IMR-90 (cell line): ENCODE results near the gene EXOC5. TPM values are rescaled to one million over a fixed set of nuclear protein-coding genes. Genes with fewer than 3 reads are reported as not detected.

Source experiments
- ATAC-seq: fragments of 200-7000 bp; cut with Tn5 transposase; 2 replicates; pipeline ENCODE4 v1.9.1; 2020; ENCODE audit warnings: low read depth, mild to moderate bottlenecking, moderate library complexity
- BruUV-seq: library from RNA; stranded (reverse); fragments of 400-500 nt; replicated peaks from 2 replicates; lab custom pipeline; 2021; lab: Mats Ljungman, UMichigan
- CTCF ChIA-PET: fragments of 300-600 bp; formaldehyde crosslinking; extraction: SDS; loops from one replicate; lab custom pipeline; 2021; ENCODE audit warnings: antibody characterized with exemption; lab: Yijun Ruan, JAX
- POLR2A ChIA-PET: fragments of 300-600 bp; sonication (Branson Sonifier 250); formaldehyde crosslinking; loops from one replicate; lab custom pipeline; 2022; ENCODE audit warnings: antibody characterized with exemption; ENCODE audit not compliant: unreplicated experiment; lab: Charles Lee
- DNase-seq: peaks from one replicate; pipeline ENCODE4 v3.0.0; 2013
- H2AFZ ChIP-seq: replicated peaks from 2 replicates; pipeline ENCODE3; 2013; ENCODE audit warnings: low read length, mild to moderate bottlenecking; ENCODE audit not compliant: poor library complexity
- H2AK5ac ChIP-seq: 2 replicates; pipeline ENCODE4 v1.6.1; 2013; ENCODE audit warnings: low read depth, low read length, inconsistent platforms
- H2AK9ac ChIP-seq: replicated peaks from 2 replicates; pipeline ENCODE3; 2013; ENCODE audit warnings: mild to moderate bottlenecking, low read depth, low read length, moderate library complexity; ENCODE audit not compliant: poor library complexity
- H2BK120ac ChIP-seq: 2 replicates; pipeline ENCODE4 v1.6.1; 2013; ENCODE audit warnings: low read depth, low read length, inconsistent platforms
- H2BK15ac ChIP-seq: 3 replicates; pipeline ENCODE4 v1.6.1; 2013; ENCODE audit warnings: low read depth, low read length, inconsistent platforms
- H2BK20ac ChIP-seq: 2 replicates; pipeline ENCODE4 v1.6.1; 2013; ENCODE audit warnings: low read depth, mild to moderate bottlenecking, inconsistent platforms, low read length, moderate library complexity
- H2BK5ac ChIP-seq: 2 replicates; pipeline ENCODE4 v1.6.1; 2013; ENCODE audit warnings: mild to moderate bottlenecking, low read depth, low read length, inconsistent platforms; ENCODE audit not compliant: poor library complexity, severe bottlenecking
- H3K14ac ChIP-seq: replicated peaks from 2 replicates; pipeline ENCODE4 v1.6.1; 2013; ENCODE audit warnings: low read depth, low read length, inconsistent platforms
- H3K18ac ChIP-seq: 2 replicates; pipeline ENCODE4 v1.6.1; 2013; ENCODE audit warnings: low read depth, low read length, control low read depth
- H3K23ac ChIP-seq: 2 replicates; pipeline ENCODE4 v1.6.1; 2013; ENCODE audit warnings: low read depth, low read length, inconsistent platforms
- H3K27ac ChIP-seq: 2 replicates; pipeline ENCODE4 v1.5.1; 2013; ENCODE audit warnings: mild to moderate bottlenecking, control low read depth, low read length; ENCODE audit not compliant: insufficient read depth
- H3K27me3 ChIP-seq: 2 replicates; pipeline ENCODE4 v1.6.1; 2013; ENCODE audit warnings: low read length; ENCODE audit not compliant: control insufficient read depth, insufficient read depth
- H3K36me3 ChIP-seq: 2 replicates; pipeline ENCODE4 v1.6.1; 2013; ENCODE audit warnings: low read length, mixed read lengths; ENCODE audit not compliant: control insufficient read depth, insufficient read depth
- H3K4ac ChIP-seq: 2 replicates; pipeline ENCODE4 v1.6.1; 2013; ENCODE audit warnings: low read depth, low read length, inconsistent platforms
- H3K4me1 ChIP-seq: 2 replicates; pipeline ENCODE4 v1.6.1; 2013; ENCODE audit warnings: low read length, mixed read lengths; ENCODE audit not compliant: control insufficient read depth, insufficient read depth
- H3K4me2 ChIP-seq: 2 replicates; pipeline ENCODE4 v1.6.1; 2013; ENCODE audit warnings: low read depth, mild to moderate bottlenecking, control low read depth, low read length, moderate library complexity
- H3K4me3 ChIP-seq: 2 replicates; pipeline ENCODE4 v1.5.1; 2013; ENCODE audit warnings: low read depth, mild to moderate bottlenecking, control low read depth, low read length, moderate library complexity; ENCODE audit not compliant: insufficient read depth
- H3K56ac ChIP-seq: 2 replicates; pipeline ENCODE4 v1.6.1; 2013; ENCODE audit warnings: low read length, inconsistent platforms; ENCODE audit not compliant: insufficient read depth; ENCODE audit errors: extremely low read depth
- H3K79me1 ChIP-seq, 2 experiments: 2 replicates each; pipeline ENCODE4 v1.6.1; 2013; ENCODE audit warnings: low read length in 2 of 2, inconsistent platforms in 1 of 2, low read depth in 1 of 2
- H3K9ac ChIP-seq: 2 replicates; pipeline ENCODE4 v1.6.1; 2013; ENCODE audit warnings: low read depth, low read length, control low read depth
- H3K9me1 ChIP-seq: 2 replicates; pipeline ENCODE4 v1.6.1; 2013; ENCODE audit warnings: low read length, inconsistent platforms; ENCODE audit not compliant: insufficient read depth
- H3K9me3 ChIP-seq: 2 replicates; pipeline ENCODE4 v1.6.1; 2013; ENCODE audit warnings: low read length; ENCODE audit not compliant: control insufficient read depth, insufficient read depth
- H4K20me1 ChIP-seq: 2 replicates; pipeline ENCODE4 v1.6.1; 2013; ENCODE audit warnings: low read length, inconsistent platforms; ENCODE audit not compliant: insufficient read depth
- H4K5ac ChIP-seq: 2 replicates; pipeline ENCODE4 v1.6.1; 2013; ENCODE audit warnings: mild to moderate bottlenecking, low read depth, low read length, control low read depth
- H4K8ac ChIP-seq, 2 experiments: 2 replicates each; pipeline ENCODE4 v1.6.1; 2013; ENCODE audit warnings: low read depth in 2 of 2, low read length in 2 of 2, control low read depth in 1 of 2, inconsistent platforms in 1 of 2
- H4K91ac ChIP-seq: 2 replicates; pipeline ENCODE4 v1.6.1; 2013; ENCODE audit warnings: low read depth, low read length, inconsistent platforms; ENCODE audit not compliant: insufficient read depth
- FOS ChIP-seq: fragments of 150-350 bp; IDR thresholded peaks from 2 replicates; pipeline ENCODE4 v1.6.1; 2016; ENCODE audit warnings: low read depth, low read length
- SMC3 ChIP-seq: fragments of 150-350 bp; IDR thresholded peaks from 2 replicates; pipeline ENCODE4 v1.6.1; 2016; ENCODE audit warnings: low read depth, mild to moderate bottlenecking, antibody characterized with exemption, low read length, moderate library complexity
- WGBS, 2 experiments: methylation state at CpG; one replicate each; pipeline versions ENCODE4 v1.1.5 to v1.1.7; 2013; ENCODE audit warnings: missing lambda C conversion rate in 2 of 2; ENCODE audit not compliant: insufficient read length in 1 of 2; ENCODE audit errors: extremely low coverage in 2 of 2; 5-methylcytosine and 5-hydroxymethylcytosine counted together
- dilution Hi-C: fragments of 300-500 bp; cut with HindIII; formaldehyde crosslinking; loops from one replicate; pipeline ENCODE4 v1.14.3; 2018; ENCODE audit warnings: low sequenced_read_pairs; ENCODE audit not compliant: unreplicated experiment
- in situ Hi-C: fragments of 300-500 bp; cut with MboI; formaldehyde crosslinking; loops from 3 replicates; pipeline ENCODE4 v1.14.3; 2019; ENCODE audit warnings: low sequenced_read_pairs, inconsistent platforms, mixed read lengths
- intact Hi-C: fragments of 100-400 bp; cut with micrococcal nuclease; formaldehyde crosslinking; loops from 2 replicates; pipeline ENCODE4 v1.10.0; 2022
- polyA plus RNA-seq, 3 experiments: library from polyadenylated mRNA; depleted of rRNA; stranded (reverse); fragments of >200 nt; gene quantifications; 2 replicates each; pipeline ENCODE4 v1.2.3, GENCODE V29; 2012; ENCODE audit warnings: low replicate concordance in 1 of 3
- total RNA-seq: library from RNA; depleted of rRNA; stranded (reverse); fragments of >200 nt; gene quantifications from 2 replicates; pipeline ENCODE4 v1.2.3, GENCODE V29; 2012

EXOC5 gene
- total and polyA plus RNA-seq, 2 of the 4 experiments (the other 2 are of a cell fraction), result 22.4 to 52.5 TPM

DNA sequence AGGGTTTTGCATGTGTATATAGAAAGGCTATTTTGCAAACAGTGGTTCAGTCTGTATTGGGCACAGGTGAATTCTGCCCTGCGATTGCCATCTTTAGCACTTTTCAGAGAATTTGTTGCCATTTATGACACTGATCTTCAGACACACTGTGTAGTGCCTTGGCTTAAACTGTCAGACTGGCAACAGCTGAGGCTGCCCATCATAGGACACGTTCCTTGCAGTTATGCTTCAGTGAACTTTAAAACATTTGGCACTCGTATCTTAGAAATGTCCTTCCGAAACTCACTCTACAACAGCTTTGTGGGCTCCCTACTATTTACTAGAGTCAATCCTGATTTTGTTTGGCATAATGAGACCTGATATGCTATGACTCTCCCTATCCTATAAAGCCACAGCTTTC is 29.1 kb upstream of the EXOC5 start:
- H3K36me3 ChIP-seq, result no peaks in the 10 kb centered on the region
- no peak overlapping the region for H3K56ac ChIP-seq
- H4K8ac ChIP-seq, result no peak overlapping the region
- H3K27me3 ChIP-seq, result no peaks in the 10 kb centered on the region
- no peak overlapping the region for H4K91ac ChIP-seq
- ATAC-seq (no peak), DNase-seq (no peak)
- POLR2A ChIA-PET, result no interaction called here
- no peak overlapping the region for H3K27ac ChIP-seq
- H3K9me1 ChIP-seq, result no peaks in the 10 kb centered on the region
- H3K4me2 ChIP-seq, result no peak overlapping the region
- H3K79me1 ChIP-seq, result no peaks in the 10 kb centered on the region
- CTCF ChIA-PET, result no interaction called here
- H3K9me3 ChIP-seq, result no peaks in the 10 kb centered on the region
- no peak overlapping the region for H3K9ac ChIP-seq
- no peak overlapping the region for H3K4me3 ChIP-seq
- H4K5ac ChIP-seq, result no peak overlapping the region
- no CpG with 5 or more reads among the region's 4 CpGs for WGBS, 2 experiments
- H3K23ac ChIP-seq, result no peak overlapping the region
- H3K18ac ChIP-seq, result no peak overlapping the region
- TF ChIP-seq SMC3 (no peak), FOS (no peak)
- no peak overlapping the region for H2BK20ac ChIP-seq
- no peaks in the 10 kb centered on the region for H3K4me1 ChIP-seq
- H2AFZ ChIP-seq, result no peak overlapping the region
- intact Hi-C loops, result no loop called here
- H3K4ac ChIP-seq, result no peak overlapping the region
- no peak overlapping the region for H2AK5ac ChIP-seq
- H2BK15ac ChIP-seq, result no peak overlapping the region
- no peak overlapping the region for H3K14ac ChIP-seq
- no peak overlapping the region for H2BK5ac ChIP-seq
- no peak overlapping the region for H2AK9ac ChIP-seq
- no peaks in the 10 kb centered on the region for H4K20me1 ChIP-seq
- BruUV-seq, result no TSS peak
- in situ Hi-C loops, result no loop called here
- dilution Hi-C loops, result no loop called here
- no peak overlapping the region for H2BK120ac ChIP-seq
